ENCODE measurements around the gene SERTAD3. TPM values are rescaled to one million over a fixed set of nuclear protein-coding genes. Genes with fewer than 3 reads are reported as not detected.
A peak's percentile ranks its signal among the peaks of the same experiment; 100 is the strongest.

The SERTAD3 gene
- total and polyA plus RNA-seq, 10 of the 15 experiments (the other 5 are each of a cell fraction or from before 2014, with no cell fraction given), result 4.2 to 22.4 (median 13.7) TPM

- H2AFZ ChIP-seq (ENCODE audit: control insufficient read depth, low read depth, low read length), result no peak overlapping the region
- no TSS peak for BruUV-seq (replicated peaks)
- no peaks in the 10 kb centered on the region for H3K9me3 ChIP-seq (replicated peaks; ENCODE audit: control insufficient read depth, insufficient read depth, low read length)
- in situ Hi-C loops (cut with MboI) (no loop called here), intact Hi-C loops (cut with micrococcal nuclease; ENCODE audit: unreplicated experiment) (loop anchor here (1.0 kb wide), 1 partner anchor 22 kb away; the partner anchor contains the start of gene SERTAD3)
- 0 out of 2 replicates have a peak overlapping the region, but pooled peaks have one; percentile 77 for H3K9ac ChIP-seq (ENCODE audit: control insufficient read depth, insufficient read depth, low read length)
- DNase-seq (ENCODE audit: low read depth, low spot score) (no peak), FAIRE-seq (no peak), ATAC-seq (no peak)
- ChIA-PET POLR2A (interaction anchor here (0.7 to 5.5 kb wide), 6 partner anchors 10 to 74 kb away, joined by 3 to 55 read pairs (median 6); partner anchors contain the start of genes C19orf47, PLD3 and SERTAD3), RAD21 (ENCODE audit: unreplicated experiment) (interaction anchor here (1.3 to 2.7 kb wide), 7 partner anchors 11 to 74 kb away, joined by 3 to 35 read pairs (median 12); partner anchors contain the start of genes BLVRB, PLD3 and SERTAD3), SMC1A (ENCODE audit: uncharacterized antibody, unreplicated experiment) (interaction anchor here (1.1 to 2.3 kb wide), 6 partner anchors 10 to 117 kb away, joined by 3 to 35 read pairs (median 9); partner anchors contain the start of gene SERTAD3), CTCF (interaction anchor here (0.6 to 7.1 kb wide), 6 partner anchors 11 to 108 kb away, joined by 3 to 67 read pairs (median 24); partner anchors contain the start of genes BLVRB and SERTAD3)
- TF ChIP-seq MLLT1 (IDR thresholded peaks at IDR 0.05) (0 out of 2 replicates have a peak, but pooled peaks have one; percentile 40), FOXK2 (IDR thresholded peaks at IDR 0.05) (no peak)
- no peaks in the 10 kb centered on the region for H3K27me3 ChIP-seq (replicated peaks in 1 of 2; ENCODE audit: control insufficient read depth in 2 of 2, insufficient read depth in 2 of 2, low read length in 1 of 2)
- H4K20me1 ChIP-seq (ENCODE audit: control insufficient read depth, insufficient read depth), result no peaks in the 10 kb centered on the region
- H3K4me3 ChIP-seq, result no peak overlapping the region
- WGBS (ENCODE audit: insufficient coverage, insufficient replicate concordance, low lambda C conversion rate, missing lambda C conversion rate), result 95% methylated on average over 16 of the region's 16 CpGs
- H3K79me2 ChIP-seq (ENCODE audit: control insufficient read depth, insufficient read depth, low read length), result peaks cover 27% of the 10 kb centered on the region
- H3K36me3 ChIP-seq (ENCODE audit: control insufficient read depth in 2 of 2, insufficient read depth in 2 of 2, low read length in 1 of 2), result peaks cover 0 to 6% of the 10 kb centered on the region in 2 experiments; a peak in 2 of 4 replicates
- no peak overlapping the region; the same call in 1 of the 2 replicates for H3K4me2 ChIP-seq (ENCODE audit: control insufficient read depth, insufficient read depth)
- H3K27ac ChIP-seq (ENCODE audit: control insufficient read depth, insufficient read depth), result no peak overlapping the region
- peaks cover 5% of the 10 kb centered on the region for H3K4me1 ChIP-seq (ENCODE audit: control insufficient read depth, insufficient read depth, low read length)
These were observed 22.0 kb downstream of the SERTAD3 start for GRCh38 chr19:40421993-40422747.

All from GM12878 (cell line).